SU-DHL-6 (cell line): Measurements from ENCODE around the gene CYP4F3.

ENCODE experiments used
- H2AFZ ChIP-seq: fragments of 200-600 bp; sonication (generic); 2 replicates; pipeline ENCODE4 v1.6.1; 2014; ENCODE audit warnings: low read depth, mild to moderate bottlenecking, moderate library complexity, mixed read lengths, antibody characterized with exemption, low read length; ENCODE audit not compliant: severe bottlenecking
- H3F3A ChIP-seq: fragments of 200-600 bp; shearing (Covaris generic); 2 replicates; pipeline ENCODE4 v1.6.0; 2016; ENCODE audit warnings: antibody characterized with exemption, mild to moderate bottlenecking; ENCODE audit not compliant: insufficient read depth
- H3K27ac ChIP-seq: fragments of 200-600 bp; sonication (generic); 2 replicates; pipeline ENCODE4 v1.5.1; 2016; ENCODE audit warnings: low read depth, mild to moderate bottlenecking, low read length, moderate library complexity, mixed read lengths
- H3K27me3 ChIP-seq: fragments of 200-600 bp; sonication (generic), shearing (Covaris generic); 2 replicates; pipeline ENCODE4 v1.6.0; 2014; ENCODE audit warnings: mild to moderate bottlenecking, low read length
- H3K36me3 ChIP-seq: fragments of 200-600 bp; sonication (generic); 2 replicates; pipeline ENCODE4 v1.6.1; 2014; ENCODE audit warnings: mild to moderate bottlenecking, low read length, mixed read lengths
- H3K4me2 ChIP-seq: fragments of 300-600, 200-600 bp; shearing (Covaris generic), sonication (generic); 2 replicates; pipeline ENCODE4 v1.6.0; 2014; ENCODE audit warnings: low read length, low read depth, mild to moderate bottlenecking; ENCODE audit not compliant: poor library complexity, severe bottlenecking
- H3K4me3 ChIP-seq: fragments of 200-600 bp; sonication (generic); 2 replicates; pipeline ENCODE4 v1.5.1; 2014; ENCODE audit warnings: antibody characterized with exemption, low read length, mild to moderate bottlenecking, mixed read lengths; ENCODE audit not compliant: insufficient read depth, poor library complexity, severe bottlenecking
- H3K79me2 ChIP-seq: fragments of 200-600 bp; sonication (generic); 2 replicates; pipeline ENCODE4 v1.6.1; 2014; ENCODE audit warnings: mild to moderate bottlenecking, low read length, moderate library complexity; ENCODE audit not compliant: insufficient read depth
- H3K9ac ChIP-seq: fragments of 200-600 bp; sonication (generic); 2 replicates; pipeline ENCODE4 v1.7.0; 2014; ENCODE audit warnings: mild to moderate bottlenecking, low read length
- H3K9me2 ChIP-seq: fragments of 200-600 bp; sonication (generic); replicated peaks from 2 replicates; pipeline ENCODE4 v1.6.1; 2014; ENCODE audit warnings: low read length; ENCODE audit not compliant: insufficient read depth
- H3K9me3 ChIP-seq: fragments of 200-600 bp; sonication (generic); 2 replicates; pipeline ENCODE4 v1.6.1; 2014; ENCODE audit warnings: low read length, mixed read lengths; ENCODE audit not compliant: insufficient read depth
- H4K20me1 ChIP-seq: fragments of 200-600 bp; sonication (generic); 2 replicates; pipeline ENCODE4 v1.6.1; 2014; ENCODE audit warnings: low read depth, mild to moderate bottlenecking, antibody characterized with exemption, low read length, moderate library complexity, mixed read lengths
- CTCF ChIP-seq: fragments of 200-600 bp; sonication (generic); IDR thresholded peaks from one replicate; pipeline ENCODE4 v1.5.1; 2017; ENCODE audit warnings: antibody characterized with exemption, mild to moderate bottlenecking, low read length, moderate library complexity; ENCODE audit not compliant: insufficient read depth, poor library complexity, severe bottlenecking
- EZH2phosphoT487 ChIP-seq: fragments of 200-600 bp; sonication (generic), shearing (Covaris generic); conservative IDR thresholded peaks from 2 replicates; pipeline ENCODE4 v1.6.1; 2018; ENCODE audit warnings: mild to moderate bottlenecking, antibody characterized with exemption, low read length, moderate library complexity, mixed read lengths

The CYP4F3 gene

GRCh38 chr19:15671891-15672579 lies 31.3 kb downstream of the CYP4F3 start:
- no peaks in the 10 kb centered on the region for H4K20me1 ChIP-seq
- no peaks in the 10 kb centered on the region for H3K27me3 ChIP-seq
- H3K27ac ChIP-seq: no peak overlapping the region
- H3K79me2 ChIP-seq: no peaks in the 10 kb centered on the region
- no peaks in the 10 kb centered on the region for H3K9me3 ChIP-seq
- no peaks in the 10 kb centered on the region for H3K9me2 ChIP-seq
- TF ChIP-seq CTCF (no peak), EZH2phosphoT487 (no peak)
- H2AFZ ChIP-seq: no peak overlapping the region
- H3K4me2 ChIP-seq: no peak overlapping the region
- no peak overlapping the region for H3K4me3 ChIP-seq
- H3K36me3 ChIP-seq: no peaks in the 10 kb centered on the region
- no peaks in the 10 kb centered on the region for H3F3A ChIP-seq
- H3K9ac ChIP-seq: no peak overlapping the region

DNA sequence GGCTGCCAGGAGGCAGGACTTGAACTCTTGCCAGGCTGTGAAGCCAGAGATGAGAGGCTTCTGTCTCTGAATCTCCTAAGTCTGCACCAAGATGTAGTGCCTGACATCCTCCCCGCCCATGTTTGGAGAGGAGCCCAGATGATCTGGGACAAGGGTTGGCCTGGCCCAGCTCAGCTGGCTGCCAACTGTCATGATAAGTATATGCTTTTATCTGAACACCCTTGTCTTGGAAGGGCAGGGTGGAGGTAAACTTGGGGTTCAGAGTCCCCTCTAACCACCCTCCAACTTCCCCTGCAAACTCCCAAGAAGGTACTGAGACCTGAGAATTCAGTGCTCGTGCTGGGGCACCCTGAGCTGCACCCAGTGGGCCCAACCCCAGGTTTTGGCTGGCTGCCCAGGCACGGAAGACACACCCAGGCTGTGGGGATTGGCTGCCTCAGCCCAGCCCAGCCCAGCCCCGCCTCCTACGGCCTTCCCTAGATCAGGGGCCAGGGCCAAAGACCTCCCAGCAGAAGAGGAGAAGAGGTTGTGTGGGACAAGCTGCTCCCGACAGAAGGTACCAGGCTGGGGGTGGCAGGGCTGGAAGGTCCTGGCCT lies 32.0 kb downstream of the CYP4F3 start, which contains the start of gene CYP4F12:
Gene CYP4F12, plus strand, starts transcription at position 508 of the 596 bp plus-strand sequence. CDS start 443 bp downstream, outside the sequence.
- Histone ChIP-seq H3K27ac (no peak within 1 kb of the TSS), H4K20me1 (no peaks in the 10 kb centered on the region), H3K9me3 (no peaks in the 10 kb centered on the region), H3F3A (no peaks in the 10 kb centered on the region), H3K4me3 (no peak within 1 kb of the TSS), H3K9me2 (no peaks in the 10 kb centered on the region), H3K27me3 (no peaks in the 10 kb centered on the region), H3K79me2 (no peaks in the 10 kb centered on the region), H3K36me3 (no peaks in the 10 kb centered on the region), H3K4me2 (no peak within 1 kb of the TSS), H3K9ac (no peak within 1 kb of the TSS), H2AFZ (no peak within 1 kb of the TSS)
- TF ChIP-seq EZH2phosphoT487: no peak
- TF ChIP-seq CTCF: no peak

- Histone ChIP-seq H4K20me1 (no peaks in the 10 kb centered on the region), H3K9ac (no peak overlapping the region), H3K36me3 (no peaks in the 10 kb centered on the region), H3K4me2 (no peak overlapping the region), H3K9me2 (no peaks in the 10 kb centered on the region), H3K9me3 (no peaks in the 10 kb centered on the region), H3F3A (no peaks in the 10 kb centered on the region), H3K27ac (no peak overlapping the region), H2AFZ (no peak overlapping the region), H3K27me3 (no peaks in the 10 kb centered on the region), H3K79me2 (no peaks in the 10 kb centered on the region), H3K4me3 (no peak overlapping the region)
- TF ChIP-seq EZH2phosphoT487: no peak
- no peak for TF ChIP-seq CTCF
Measured at GRCh38 chr19:15673176-15673654, 32.5 kb downstream of the CYP4F3 start.
